ENCODE results near the gene EXOC4. TPM values are rescaled to one million over a fixed set of nuclear protein-coding genes. Genes with fewer than 3 reads are reported as not detected.

The EXOC4 gene
- total and polyA plus RNA-seq, 2 donors (not counting 1 experiment from before 2014, with no cell fraction given) = 79.6 to 158 TPM

DNA sequence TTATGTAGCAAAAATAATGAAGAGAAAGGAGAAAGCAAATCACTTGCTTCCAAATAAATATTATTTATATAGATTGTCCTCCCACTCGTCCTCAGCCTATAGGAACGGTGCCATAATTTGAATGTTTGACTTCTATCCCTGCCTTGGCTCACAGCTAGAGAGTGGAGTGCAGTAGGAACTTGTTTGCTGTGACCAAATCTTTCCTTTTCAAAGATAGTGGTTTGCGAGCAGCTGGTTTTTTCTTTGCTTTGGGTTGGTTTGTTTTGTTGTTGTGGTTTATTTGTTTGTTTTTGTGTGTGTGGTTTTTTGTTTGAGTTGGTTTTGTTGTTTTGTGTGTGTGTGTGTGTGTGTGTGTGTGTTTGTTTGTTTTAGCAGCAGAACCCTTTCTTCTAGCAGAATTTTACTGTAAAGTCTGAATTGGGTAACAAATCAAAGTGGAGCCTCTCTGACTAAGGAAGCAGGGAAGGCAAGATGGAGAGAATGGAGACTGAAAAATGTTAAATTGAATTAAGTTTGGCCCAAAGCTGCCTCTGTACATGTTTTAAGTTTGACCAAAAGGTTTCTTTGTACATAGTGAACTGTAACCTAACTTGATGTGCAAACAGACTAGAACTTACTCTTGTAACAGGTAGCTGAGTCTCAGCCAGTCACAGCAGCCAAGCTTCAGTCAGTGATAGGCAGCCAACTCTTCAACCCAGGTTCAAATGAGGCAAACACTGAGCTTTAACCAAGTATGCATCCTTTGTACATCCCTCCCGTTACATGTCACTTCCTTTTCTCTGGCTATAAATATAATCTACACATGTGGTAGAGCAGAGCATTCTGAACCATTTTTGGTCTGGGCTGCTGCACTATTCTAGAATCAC is 724.8 kb downstream of the EXOC4 start:
- H3K4me2 ChIP-seq (ENCODE audit: extremely low read depth, insufficient read depth, low read length) = no peak overlapping the region
- no peak overlapping the region for H3K27ac ChIP-seq (ENCODE audit: insufficient read depth, low read length)
- TF ChIP-seq CTCF (conservative IDR thresholded peaks at IDR 0.05 in 1 of 2, IDR thresholded peaks at IDR 0.05 in 1 of 2; ENCODE audit: low read depth in 1 of 2, low read length in 2 of 2) (no peak), EZH2 (IDR thresholded peaks at IDR 0.05; ENCODE audit: low read length, missing control alignments) (no peak)

DNA sequence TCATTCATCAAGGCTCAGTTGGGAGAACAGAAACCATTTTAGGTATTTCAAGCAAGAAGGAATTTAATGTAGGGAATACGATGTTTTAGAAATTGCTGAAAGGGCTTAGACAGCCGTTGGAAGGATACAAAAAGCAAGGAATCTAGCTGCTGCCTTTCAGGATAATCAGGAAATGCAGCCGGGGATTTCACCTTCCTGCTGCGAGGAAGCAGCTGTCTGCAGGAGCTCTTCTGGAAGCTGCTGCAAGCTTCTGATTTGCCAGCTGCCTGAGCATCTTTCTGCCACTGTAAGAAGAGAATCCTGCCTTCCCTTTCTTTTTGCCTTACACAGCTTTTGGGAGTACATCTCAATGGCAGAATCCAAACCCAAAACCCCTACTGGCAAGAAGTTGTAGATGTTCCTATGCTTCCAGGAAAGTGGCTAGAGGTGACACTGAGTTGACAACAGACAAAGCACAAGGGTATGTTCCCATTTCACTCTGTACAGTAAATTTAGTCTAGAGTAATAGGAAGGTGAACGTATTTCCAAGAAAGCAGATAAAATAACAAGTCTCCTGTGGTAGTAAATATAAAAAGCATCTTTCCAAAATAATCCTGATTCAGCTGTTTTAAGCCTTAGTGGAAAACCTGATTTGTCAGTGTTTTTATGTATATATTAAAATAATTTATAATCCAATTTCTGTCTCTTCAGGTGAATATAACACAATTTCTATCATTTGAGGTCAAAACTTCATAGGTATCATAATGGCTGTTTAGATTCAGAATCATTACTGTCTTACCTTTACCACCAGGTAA is 725.8 kb downstream of the EXOC4 start:
- no peak overlapping the region for H3K4me2 ChIP-seq (ENCODE audit: extremely low read depth, insufficient read depth, low read length)
- H3K36me3 ChIP-seq (ENCODE audit: control insufficient read depth, insufficient read depth, low read length) = no peaks in the 10 kb centered on the region
- no peaks in the 10 kb centered on the region for H3K9me3 ChIP-seq (ENCODE audit: control insufficient read depth, insufficient read depth, low read depth, low read length)
- no peak for DNase-seq (ENCODE audit: low read depth in 2 of 2)
- no peaks in the 10 kb centered on the region for H3K27me3 ChIP-seq (ENCODE audit: control insufficient read depth, insufficient read depth, low read length)
- H3K79me2 ChIP-seq (ENCODE audit: control insufficient read depth, insufficient read depth, low read length) = no peaks in the 10 kb centered on the region
- H3K9ac ChIP-seq (ENCODE audit: insufficient read depth, low read length) = no peak overlapping the region
- no peaks in the 10 kb centered on the region for H3K4me1 ChIP-seq (ENCODE audit: control insufficient read depth, extremely low read depth, insufficient read depth, low read length)
- no peak overlapping the region for H2AFZ ChIP-seq (ENCODE audit: low read length)
- no peaks in the 10 kb centered on the region for H4K20me1 ChIP-seq (ENCODE audit: control insufficient read depth, extremely low read depth, insufficient read depth, low read length)
- TF ChIP-seq CTCF (conservative IDR thresholded peaks at IDR 0.05 in 1 of 2, IDR thresholded peaks at IDR 0.05 in 1 of 2; ENCODE audit: low read depth in 1 of 2, low read length in 2 of 2) (no peak), EZH2 (IDR thresholded peaks at IDR 0.05; ENCODE audit: low read length, missing control alignments) (no peak)
- H3K4me3 ChIP-seq (replicated peaks in 1 of 4; ENCODE audit: control extremely low read depth in 1 of 4, insufficient read depth in 1 of 4, low read depth in 3 of 4, low read length in 4 of 4) = no peak overlapping the region
- no peak overlapping the region for H3K27ac ChIP-seq (ENCODE audit: insufficient read depth, low read length)

More for the DNA sequence above, 724.8 kb downstream of the EXOC4 start:
- Histone ChIP-seq H3K79me2 (ENCODE audit: control insufficient read depth, insufficient read depth, low read length) (no peaks in the 10 kb centered on the region), H3K27me3 (ENCODE audit: control insufficient read depth, insufficient read depth, low read length) (no peaks in the 10 kb centered on the region), H3K9ac (ENCODE audit: insufficient read depth, low read length) (no peak overlapping the region), H3K36me3 (ENCODE audit: control insufficient read depth, insufficient read depth, low read length) (no peaks in the 10 kb centered on the region), H3K4me3 (replicated peaks in 1 of 4; ENCODE audit: control extremely low read depth in 1 of 4, insufficient read depth in 1 of 4, low read depth in 3 of 4, low read length in 4 of 4) (no peak overlapping the region), H2AFZ (ENCODE audit: low read length) (no peak overlapping the region), H4K20me1 (ENCODE audit: control insufficient read depth, extremely low read depth, insufficient read depth, low read length) (no peaks in the 10 kb centered on the region), H3K4me1 (ENCODE audit: control insufficient read depth, extremely low read depth, insufficient read depth, low read length) (no peaks in the 10 kb centered on the region), H3K9me3 (ENCODE audit: control insufficient read depth, insufficient read depth, low read depth, low read length) (no peaks in the 10 kb centered on the region)
- DNase-seq (ENCODE audit: low read depth in 2 of 2) = no peak

GRCh38 chr7:133980804-133981203 is 727.9 kb downstream of the EXOC4 start:
- Histone ChIP-seq H3K4me3 (replicated peaks in 1 of 4; ENCODE audit: control extremely low read depth in 1 of 4, insufficient read depth in 1 of 4, low read depth in 3 of 4, low read length in 4 of 4) (no peak overlapping the region), H3K9ac (ENCODE audit: insufficient read depth, low read length) (no peak overlapping the region), H3K27me3 (ENCODE audit: control insufficient read depth, insufficient read depth, low read length) (no peaks in the 10 kb centered on the region), H3K36me3 (ENCODE audit: control insufficient read depth, insufficient read depth, low read length) (no peaks in the 10 kb centered on the region), H3K4me1 (ENCODE audit: control insufficient read depth, extremely low read depth, insufficient read depth, low read length) (no peaks in the 10 kb centered on the region), H2AFZ (ENCODE audit: low read length) (no peak overlapping the region), H3K9me3 (ENCODE audit: control insufficient read depth, insufficient read depth, low read depth, low read length) (no peaks in the 10 kb centered on the region), H3K27ac (ENCODE audit: insufficient read depth, low read length) (no peak overlapping the region), H4K20me1 (ENCODE audit: control insufficient read depth, extremely low read depth, insufficient read depth, low read length) (no peaks in the 10 kb centered on the region), H3K4me2 (ENCODE audit: extremely low read depth, insufficient read depth, low read length) (no peak overlapping the region), H3K79me2 (ENCODE audit: control insufficient read depth, insufficient read depth, low read length) (no peaks in the 10 kb centered on the region)
- TF ChIP-seq EZH2 (IDR thresholded peaks at IDR 0.05; ENCODE audit: low read length, missing control alignments) = no peak
- no peak for TF ChIP-seq CTCF (conservative IDR thresholded peaks at IDR 0.05 in 1 of 2, IDR thresholded peaks at IDR 0.05 in 1 of 2; ENCODE audit: low read depth in 1 of 2, low read length in 2 of 2)
- DNase-seq (ENCODE audit: low read depth in 2 of 2) = no peak

All from fibroblast of lung (primary cell).